ENCODE measurements around the gene C1QTNF8.

The C1QTNF8 gene

GRCh38 chr16:1133810-1134520, 37.9 kb upstream of the C1QTNF8 start:
- Histone ChIP-seq H3K4me3 (ENCODE audit: low read length) (no peak overlapping the region), H3K9ac (ENCODE audit: low read length) (no peak overlapping the region), H3K27me3 (ENCODE audit: control insufficient read depth, insufficient read depth, low read length) (no peaks in the 10 kb centered on the region), H3K4me1 (ENCODE audit: control insufficient read depth, insufficient read depth, low read length) (no peaks in the 10 kb centered on the region), H3K36me3 (ENCODE audit: control insufficient read depth, insufficient read depth, low read length) (no peaks in the 10 kb centered on the region), H3K27ac (ENCODE audit: low read depth, low read length) (no peak overlapping the region)

GRCh38 chr16:1133271-1133670, 37.2 kb upstream of the C1QTNF8 start:
- Histone ChIP-seq H3K27ac (ENCODE audit: low read depth, low read length) (no peak overlapping the region), H3K9ac (ENCODE audit: low read length) (no peak overlapping the region), H3K4me1 (ENCODE audit: control insufficient read depth, insufficient read depth, low read length) (no peaks in the 10 kb centered on the region), H3K4me3 (ENCODE audit: low read length) (no peak overlapping the region), H3K36me3 (ENCODE audit: control insufficient read depth, insufficient read depth, low read length) (no peaks in the 10 kb centered on the region), H3K27me3 (ENCODE audit: control insufficient read depth, insufficient read depth, low read length) (no peaks in the 10 kb centered on the region)

GRCh38 chr16:1132431-1132830, 36.4 kb upstream of the C1QTNF8 start:
- H3K36me3 ChIP-seq (ENCODE audit: control insufficient read depth, insufficient read depth, low read length), result no peaks in the 10 kb centered on the region
- no peak overlapping the region for H3K27ac ChIP-seq (ENCODE audit: low read depth, low read length)
- H3K27me3 ChIP-seq (ENCODE audit: control insufficient read depth, insufficient read depth, low read length), result no peaks in the 10 kb centered on the region
- no peak overlapping the region for H3K9ac ChIP-seq (ENCODE audit: low read length)
- H3K4me3 ChIP-seq (ENCODE audit: low read length), result no peak overlapping the region
- no peaks in the 10 kb centered on the region for H3K4me1 ChIP-seq (ENCODE audit: control insufficient read depth, insufficient read depth, low read length)

GRCh38 chr16:1131378-1131994, 35.4 kb upstream of the C1QTNF8 start:
- Histone ChIP-seq H3K4me3 (ENCODE audit: low read length) (no peak overlapping the region), H3K27ac (ENCODE audit: low read depth, low read length) (no peak overlapping the region), H3K36me3 (ENCODE audit: control insufficient read depth, insufficient read depth, low read length) (no peaks in the 10 kb centered on the region), H3K27me3 (ENCODE audit: control insufficient read depth, insufficient read depth, low read length) (no peaks in the 10 kb centered on the region), H3K4me1 (ENCODE audit: control insufficient read depth, insufficient read depth, low read length) (no peaks in the 10 kb centered on the region), H3K9ac (ENCODE audit: low read length) (no peak overlapping the region)

- H3K9ac ChIP-seq (ENCODE audit: low read length), result no peak overlapping the region
- no peak overlapping the region for H3K27ac ChIP-seq (ENCODE audit: low read depth, low read length)
- H3K4me1 ChIP-seq (ENCODE audit: control insufficient read depth, insufficient read depth, low read length), result peaks cover 2% of the 10 kb centered on the region
- no peak overlapping the region for H3K4me3 ChIP-seq (ENCODE audit: low read length)
- H3K27me3 ChIP-seq (ENCODE audit: control insufficient read depth, insufficient read depth, low read length), result no peaks in the 10 kb centered on the region
- no peaks in the 10 kb centered on the region for H3K36me3 ChIP-seq (ENCODE audit: control insufficient read depth, insufficient read depth, low read length)
These were observed 34.3 kb upstream of the C1QTNF8 start for GRCh38 chr16:1130382-1130781.

GRCh38 chr16:1129106-1129960, 33.3 kb upstream of the C1QTNF8 start:
- H3K36me3 ChIP-seq (ENCODE audit: control insufficient read depth, insufficient read depth, low read length), result no peaks in the 10 kb centered on the region
- H3K27ac ChIP-seq (ENCODE audit: low read depth, low read length), result no peak overlapping the region
- no peak overlapping the region for H3K9ac ChIP-seq (ENCODE audit: low read length)
- H3K4me3 ChIP-seq (ENCODE audit: low read length), result no peak overlapping the region
- peaks cover 2% of the 10 kb centered on the region for H3K4me1 ChIP-seq (ENCODE audit: control insufficient read depth, insufficient read depth, low read length)
- H3K27me3 ChIP-seq (ENCODE audit: control insufficient read depth, insufficient read depth, low read length), result no peaks in the 10 kb centered on the region

- H3K9ac ChIP-seq (ENCODE audit: low read length), result no peak overlapping the region
- H3K27ac ChIP-seq (ENCODE audit: low read depth, low read length), result no peak overlapping the region
- H3K27me3 ChIP-seq (ENCODE audit: control insufficient read depth, insufficient read depth, low read length), result no peaks in the 10 kb centered on the region
- peaks cover 2% of the 10 kb centered on the region for H3K4me1 ChIP-seq (ENCODE audit: control insufficient read depth, insufficient read depth, low read length)
- no peaks in the 10 kb centered on the region for H3K36me3 ChIP-seq (ENCODE audit: control insufficient read depth, insufficient read depth, low read length)
- no peak overlapping the region for H3K4me3 ChIP-seq (ENCODE audit: low read length)
These were observed 32.1 kb upstream of the C1QTNF8 start for GRCh38 chr16:1127971-1128715.

GRCh38 chr16:1127101-1127500, 31.1 kb upstream of the C1QTNF8 start:
- H3K36me3 ChIP-seq (ENCODE audit: control insufficient read depth, insufficient read depth, low read length), result no peaks in the 10 kb centered on the region
- H3K27ac ChIP-seq (ENCODE audit: low read depth, low read length), result no peak overlapping the region
- peaks cover 2% of the 10 kb centered on the region for H3K4me1 ChIP-seq (ENCODE audit: control insufficient read depth, insufficient read depth, low read length)
- H3K9ac ChIP-seq (ENCODE audit: low read length), result no peak overlapping the region
- H3K4me3 ChIP-seq (ENCODE audit: low read length), result no peak overlapping the region
- no peaks in the 10 kb centered on the region for H3K27me3 ChIP-seq (ENCODE audit: control insufficient read depth, insufficient read depth, low read length)

- no peak overlapping the region for H3K4me3 ChIP-seq (ENCODE audit: low read length)
- no peaks in the 10 kb centered on the region for H3K36me3 ChIP-seq (ENCODE audit: control insufficient read depth, insufficient read depth, low read length)
- H3K9ac ChIP-seq (ENCODE audit: low read length), result no peak overlapping the region
- no peaks in the 10 kb centered on the region for H3K27me3 ChIP-seq (ENCODE audit: control insufficient read depth, insufficient read depth, low read length)
- H3K4me1 ChIP-seq (ENCODE audit: control insufficient read depth, insufficient read depth, low read length), result peaks cover 2% of the 10 kb centered on the region
- H3K27ac ChIP-seq (ENCODE audit: low read depth, low read length), result no peak overlapping the region
These were observed 30.5 kb upstream of the C1QTNF8 start for GRCh38 chr16:1126586-1126985.

- Histone ChIP-seq H3K4me3 (ENCODE audit: low read length) (no peak overlapping the region), H3K27ac (ENCODE audit: low read depth, low read length) (no peak overlapping the region), H3K9ac (ENCODE audit: low read length) (no peak overlapping the region), H3K27me3 (ENCODE audit: control insufficient read depth, insufficient read depth, low read length) (no peaks in the 10 kb centered on the region), H3K36me3 (ENCODE audit: control insufficient read depth, insufficient read depth, low read length) (no peaks in the 10 kb centered on the region), H3K4me1 (ENCODE audit: control insufficient read depth, insufficient read depth, low read length) (peaks cover 2% of the 10 kb centered on the region)
These were observed 30.0 kb upstream of the C1QTNF8 start for GRCh38 chr16:1126044-1126443.

GRCh38 chr16:1125471-1125870, 29.4 kb upstream of the C1QTNF8 start:
- Histone ChIP-seq H3K9ac (ENCODE audit: low read length) (no peak overlapping the region), H3K36me3 (ENCODE audit: control insufficient read depth, insufficient read depth, low read length) (no peaks in the 10 kb centered on the region), H3K4me3 (ENCODE audit: low read length) (no peak overlapping the region), H3K4me1 (ENCODE audit: control insufficient read depth, insufficient read depth, low read length) (peaks cover 2% of the 10 kb centered on the region), H3K27me3 (ENCODE audit: control insufficient read depth, insufficient read depth, low read length) (no peaks in the 10 kb centered on the region), H3K27ac (ENCODE audit: low read depth, low read length) (no peak overlapping the region)

GRCh38 chr16:1124795-1125194, 28.8 kb upstream of the C1QTNF8 start:
- Histone ChIP-seq H3K27ac (ENCODE audit: low read depth, low read length) (no peak overlapping the region), H3K4me3 (ENCODE audit: low read length) (no peak overlapping the region)

More at GRCh38 chr16:1124795-1125194, 28.8 kb upstream of the C1QTNF8 start:
- H3K27me3 ChIP-seq (ENCODE audit: control insufficient read depth, insufficient read depth, low read length), result no peaks in the 10 kb centered on the region
- no peaks in the 10 kb centered on the region for H3K36me3 ChIP-seq (ENCODE audit: control insufficient read depth, insufficient read depth, low read length)
- H3K9ac ChIP-seq (ENCODE audit: low read length), result no peak overlapping the region
- H3K4me1 ChIP-seq (ENCODE audit: control insufficient read depth, insufficient read depth, low read length), result peaks cover 2% of the 10 kb centered on the region
